ENCODE results near the gene THYN1. TPM values are rescaled to one million over a fixed set of nuclear protein-coding genes. Genes with fewer than 3 reads are reported as not detected.

THYN1 gene
- total and polyA plus RNA-seq, 2 of the 13 experiments (the other 11 are each of a cell fraction or from before 2014, with no cell fraction given): 36.1 to 87.6 TPM

- TF ChIP-seq AKNA (CRISPR knock-in tag; IDR thresholded peaks at IDR 0.05; ENCODE audit: borderline replicate concordance) (no peak), ZFP91 (CRISPR knock-in tag; IDR thresholded peaks at IDR 0.05; ENCODE audit: borderline replicate concordance) (0 out of 2 replicates have a peak, but pooled peaks have one; percentile 18), MYC (CRISPR knock-in tag; IDR thresholded peaks at IDR 0.05; ENCODE audit: borderline replicate concordance) (peak; percentile 36; the same call in 1 of the 2 replicates), THAP8 (CRISPR knock-in tag; IDR thresholded peaks at IDR 0.05; ENCODE audit: borderline replicate concordance) (no peak), SMAD1 (CRISPR knock-in tag; IDR thresholded peaks at IDR 0.05; ENCODE audit: borderline replicate concordance, low read depth) (0 out of 2 replicates have a peak, but pooled peaks have one; percentile 44), KAT7 (CRISPR knock-in tag; IDR thresholded peaks at IDR 0.05; ENCODE audit: borderline replicate concordance) (no peak; the same call in none of the 2 replicates), PCBP2 (optimal IDR thresholded peaks at IDR 0.05; ENCODE audit: low read depth, low read length, poor library complexity, severe bottlenecking) (no peak), ARNTL (CRISPR knock-in tag; IDR thresholded peaks at IDR 0.05) (0 out of 2 replicates have a peak, but pooled peaks have one; percentile 45), CCDC6 (CRISPR knock-in tag; IDR thresholded peaks at IDR 0.05) (peak; percentile 76; the same call in 1 of the 2 replicates), IRF2 (CRISPR knock-in tag; IDR thresholded peaks at IDR 0.05) (no peak), ZNF232 (CRISPR knock-in tag; IDR thresholded peaks at IDR 0.05; ENCODE audit: borderline replicate concordance) (no peak), FOXP4 (CRISPR knock-in tag; IDR thresholded peaks at IDR 0.05) (no peak), HMGXB4 (CRISPR knock-in tag; IDR thresholded peaks at IDR 0.05; ENCODE audit: borderline replicate concordance in 1 of 2, low read depth in 1 of 2) (peak in 1 of 2 experiments; percentile 20; a peak in 1 of 4 replicates)
Observed at GRCh38 chr11:134224710-134225664, 28.2 kb downstream of the THYN1 start (continued).
